Measurements from ENCODE around the gene RPL9. TPM values are rescaled to one million over a fixed set of nuclear protein-coding genes. Genes with fewer than 3 reads are reported as not detected.
A peak's percentile ranks its signal among the peaks of the same experiment; 100 is the strongest.

RPL9 gene
- total and polyA plus RNA-seq, 2 of the 8 experiments (the other 6 are each of a cell fraction or from before 2014, with no cell fraction given), result 1,161 to 1,184 TPM

GRCh38 chr4:39458505-39459300 lies at the start of gene RPL9, which contains the start of gene LIAS (continued):
- peak; percentile 97 for TF ChIP-seq ATF2 (IDR thresholded peaks at IDR 0.05; ENCODE audit: low read length)
- peak; percentile 93 for TF ChIP-seq CEBPB (IDR thresholded peaks at IDR 0.05; ENCODE audit: low read depth, low read length)

Data from H1 (cell line).